H9 (cell line): ENCODE measurements around the gene IGF1R. TPM values are rescaled to one million over a fixed set of nuclear protein-coding genes. Genes with fewer than 3 reads are reported as not detected.

ENCODE experiments used
- DNase-seq: peaks from one replicate; pipeline ENCODE4 v3.0.0-alpha.2; 2017
- H2AFZ ChIP-seq: one replicate; pipeline ENCODE4 v1.6.1; 2013; ENCODE audit warnings: mild to moderate bottlenecking, low read length, control low read depth, moderate library complexity
- H2AK5ac ChIP-seq: 2 replicates; pipeline ENCODE4 v1.6.1; 2013; ENCODE audit warnings: low read length, control low read depth, mixed read lengths; ENCODE audit not compliant: insufficient read length
- H2BK120ac ChIP-seq: one replicate; pipeline ENCODE4 v1.6.1; 2013; ENCODE audit warnings: low read depth, mild to moderate bottlenecking, low read length, control low read depth, inconsistent platforms; ENCODE audit not compliant: poor library complexity, severe bottlenecking
- H2BK12ac ChIP-seq: 2 replicates; pipeline ENCODE4 v1.6.1; 2013; ENCODE audit warnings: low read length, control low read depth, mixed read lengths, low read depth; ENCODE audit not compliant: insufficient read length
- H2BK15ac ChIP-seq: 2 replicates; pipeline ENCODE4 v1.6.1; 2013; ENCODE audit warnings: low read depth, low read length, control low read depth
- H2BK20ac ChIP-seq: one replicate; pipeline ENCODE4 v1.6.1; 2013; ENCODE audit warnings: low read depth, mild to moderate bottlenecking, low read length, control low read depth, inconsistent platforms; ENCODE audit not compliant: poor library complexity, severe bottlenecking
- H2BK5ac ChIP-seq: 2 replicates; pipeline ENCODE4 v1.6.1; 2013; ENCODE audit warnings: low read length, control low read depth, mixed read lengths; ENCODE audit not compliant: insufficient read length
- H3K14ac ChIP-seq: 2 replicates; pipeline ENCODE4 v1.6.1; 2013; ENCODE audit warnings: low read length, control low read depth; ENCODE audit not compliant: insufficient read depth
- H3K18ac ChIP-seq: 2 replicates; pipeline ENCODE4 v1.6.1; 2013; ENCODE audit warnings: low read depth, mild to moderate bottlenecking, mixed read lengths, low read length, control low read depth; ENCODE audit not compliant: insufficient read length
- H3K23ac ChIP-seq: 2 replicates; pipeline ENCODE4 v1.6.1; 2013; ENCODE audit warnings: low read length, control low read depth, mixed read lengths, low read depth; ENCODE audit not compliant: insufficient read length
- H3K23me2 ChIP-seq: 2 replicates; pipeline ENCODE4 v1.6.1; 2013; ENCODE audit warnings: low read depth, mild to moderate bottlenecking, mixed read lengths, low read length, control low read depth; ENCODE audit not compliant: insufficient read length, poor library complexity, severe bottlenecking
- H3K27ac ChIP-seq: 2 replicates; pipeline ENCODE4 v1.5.1; 2013; ENCODE audit warnings: low read length, control low read depth, mixed read lengths, low read depth; ENCODE audit not compliant: insufficient read length
- H3K27me3 ChIP-seq: 2 replicates; pipeline ENCODE4 v1.6.1; 2013; ENCODE audit warnings: low read length, control low read depth, inconsistent platforms; ENCODE audit not compliant: insufficient read depth
- H3K4ac ChIP-seq: 2 replicates; pipeline ENCODE4 v1.6.1; 2013; ENCODE audit warnings: low read depth, mild to moderate bottlenecking, control low read depth, inconsistent platforms, low read length, moderate library complexity
- H3K4me1 ChIP-seq: 2 replicates; pipeline ENCODE4 v1.6.1; 2013; ENCODE audit warnings: low read length, control low read depth, inconsistent platforms; ENCODE audit not compliant: insufficient read depth
- H3K4me2 ChIP-seq: 2 replicates; pipeline ENCODE4 v1.6.1; 2013; ENCODE audit warnings: low read length, control low read depth, mixed read lengths; ENCODE audit not compliant: insufficient read length, insufficient read depth
- H3K56ac ChIP-seq: 2 replicates; pipeline ENCODE4 v1.6.1; 2013; ENCODE audit warnings: low read depth, mild to moderate bottlenecking, mixed read lengths, low read length, control low read depth; ENCODE audit not compliant: insufficient read length
- H3K79me1 ChIP-seq: 2 replicates; pipeline ENCODE4 v1.6.1; 2013; ENCODE audit warnings: low read depth, mild to moderate bottlenecking, moderate library complexity, low read length, control low read depth, inconsistent platforms; ENCODE audit not compliant: insufficient read depth, poor library complexity, severe bottlenecking
- H3K79me2 ChIP-seq: 2 replicates; pipeline ENCODE4 v1.6.1; 2013; ENCODE audit warnings: low read length, control low read depth, inconsistent platforms; ENCODE audit not compliant: insufficient read depth
- H3K9ac ChIP-seq: 2 replicates; pipeline ENCODE4 v1.6.1; 2013; ENCODE audit warnings: low read length, control low read depth, mixed read lengths; ENCODE audit not compliant: insufficient read length; ENCODE audit errors: extremely low read depth
- H3K9me3 ChIP-seq: one replicate; pipeline ENCODE4 v1.6.1; 2013; ENCODE audit warnings: low read depth, low read length, inconsistent platforms; ENCODE audit not compliant: control insufficient read depth
- H3T11ph ChIP-seq: one replicate; pipeline ENCODE4 v1.6.1; 2013; ENCODE audit warnings: mild to moderate bottlenecking, low read length, control low read depth, inconsistent platforms
- H4K20me1 ChIP-seq: one replicate; pipeline ENCODE4 v1.6.1; 2013; ENCODE audit not compliant: control insufficient read depth, insufficient read length, insufficient read depth
- H4K5ac ChIP-seq: 2 replicates; pipeline ENCODE4 v1.6.1; 2013; ENCODE audit warnings: low read depth, mild to moderate bottlenecking, mixed read lengths, low read length, control low read depth; ENCODE audit not compliant: insufficient read length
- H4K8ac ChIP-seq: replicated peaks from 2 replicates; pipeline ENCODE4 v1.6.1; 2013; ENCODE audit warnings: low read length, control low read depth, mixed read lengths, low read depth; ENCODE audit not compliant: insufficient read length
- H4K91ac ChIP-seq: 2 replicates; pipeline ENCODE4 v1.6.1; 2013; ENCODE audit warnings: low read depth, mild to moderate bottlenecking, moderate library complexity, mixed read lengths, low read length, control low read depth; ENCODE audit not compliant: insufficient read length
- H3K27ac Mint-ChIP-seq, 3 experiments: 2 replicates in 2 of 3; 3 replicates in 1 of 3; pipeline ENCODE4 v1.8.0; 2020 to 2021; ENCODE audit warnings: mixed read lengths in 3 of 3, mild to moderate bottlenecking in 1 of 3, moderate library complexity in 1 of 3
- H3K27me3 Mint-ChIP-seq: 2 replicates; pipeline ENCODE4 v1.8.0; 2021; ENCODE audit warnings: low read depth, mild to moderate bottlenecking, moderate library complexity, mixed read lengths
- H3K36me3 Mint-ChIP-seq, 3 experiments: 2 replicates in 2 of 3; 3 replicates in 1 of 3; pipeline ENCODE4 v1.8.0; 2020 to 2021; ENCODE audit warnings: low read depth in 3 of 3, mixed read lengths in 3 of 3; ENCODE audit not compliant: insufficient read depth in 1 of 3
- H3K4me1 Mint-ChIP-seq, 2 experiments: 2 replicates each; pipeline ENCODE4 v1.8.0; 2020; ENCODE audit warnings: mixed read lengths in 2 of 2
- H3K4me3 Mint-ChIP-seq, 2 experiments: 2 replicates in 1 of 2; 3 replicates in 1 of 2; pipeline ENCODE4 v1.8.0; 2020 to 2021; ENCODE audit warnings: mild to moderate bottlenecking in 2 of 2, mixed read lengths in 2 of 2, moderate library complexity in 1 of 2
- H3K9me3 Mint-ChIP-seq, 2 experiments: 2 replicates in 1 of 2; 3 replicates in 1 of 2; pipeline ENCODE4 v1.8.0; 2020; ENCODE audit warnings: mild to moderate bottlenecking in 2 of 2, mixed read lengths in 2 of 2, moderate library complexity in 1 of 2
- WGBS: extraction: QIAGEN DNeasy Blood & Tissue Kit; methylation state at CpG from one replicate; pipeline ENCODE4 v1.1.7; 2013; ENCODE audit warnings: missing lambda C conversion rate, low lambda C conversion rate, mixed read lengths; ENCODE audit not compliant: insufficient read length; ENCODE audit errors: extremely low coverage; 5-methylcytosine and 5-hydroxymethylcytosine counted together
- total RNA-seq: library from RNA; stranded (reverse); gene quantifications from 2 replicates; pipeline ENCODE4 v1.2.1, GENCODE V29; 2021
- TF ChIP-seq, protein P1 (sequence below): fragments of 200-600 bp; sonication (generic); conservative IDR thresholded peaks from 3 replicates; pipeline ENCODE4 v1.8.0; 2021; ENCODE audit warnings: antibody characterized with exemption, mild to moderate bottlenecking

Gene IGF1R
- total RNA-seq, 1 experiment from 2014 or later: 70.0 TPM

GRCh38 chr15:98599909-98600691 lies 48.2 kb upstream of the IGF1R start:
- TF ChIP-seq, protein P1, sequence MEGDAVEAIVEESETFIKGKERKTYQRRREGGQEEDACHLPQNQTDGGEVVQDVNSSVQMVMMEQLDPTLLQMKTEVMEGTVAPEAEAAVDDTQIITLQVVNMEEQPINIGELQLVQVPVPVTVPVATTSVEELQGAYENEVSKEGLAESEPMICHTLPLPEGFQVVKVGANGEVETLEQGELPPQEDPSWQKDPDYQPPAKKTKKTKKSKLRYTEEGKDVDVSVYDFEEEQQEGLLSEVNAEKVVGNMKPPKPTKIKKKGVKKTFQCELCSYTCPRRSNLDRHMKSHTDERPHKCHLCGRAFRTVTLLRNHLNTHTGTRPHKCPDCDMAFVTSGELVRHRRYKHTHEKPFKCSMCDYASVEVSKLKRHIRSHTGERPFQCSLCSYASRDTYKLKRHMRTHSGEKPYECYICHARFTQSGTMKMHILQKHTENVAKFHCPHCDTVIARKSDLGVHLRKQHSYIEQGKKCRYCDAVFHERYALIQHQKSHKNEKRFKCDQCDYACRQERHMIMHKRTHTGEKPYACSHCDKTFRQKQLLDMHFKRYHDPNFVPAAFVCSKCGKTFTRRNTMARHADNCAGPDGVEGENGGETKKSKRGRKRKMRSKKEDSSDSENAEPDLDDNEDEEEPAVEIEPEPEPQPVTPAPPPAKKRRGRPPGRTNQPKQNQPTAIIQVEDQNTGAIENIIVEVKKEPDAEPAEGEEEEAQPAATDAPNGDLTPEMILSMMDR: no peak
- Histone ChIP-seq H4K5ac (no peak overlapping the region), H2BK12ac (no peak overlapping the region), H3K23ac (no peak overlapping the region), H3K27ac (no peak overlapping the region), H3K4me1 (peaks cover 4% of the 10 kb centered on the region; the same call in 1 of the 2 replicates), H3K79me2 (no peaks in the 10 kb centered on the region), H2AK5ac (no peak overlapping the region), H3K18ac (peak overlapping the region; percentile 36), H4K91ac (no peak overlapping the region), H2BK5ac (no peak overlapping the region), H3K9ac (no peak overlapping the region), H3K56ac (no peak overlapping the region), H4K8ac (no peak overlapping the region), H3K27me3 (no peaks in the 10 kb centered on the region), H2BK15ac (no peak overlapping the region), H2BK120ac (no peak overlapping the region), H2AFZ (no peak overlapping the region), H3K14ac (no peak overlapping the region), H3T11ph (no peak overlapping the region), H3K4me2 (peak overlapping the region; percentile 21), H2BK20ac (no peak overlapping the region), H3K9me3 (peaks cover 6% of the 10 kb centered on the region), H3K23me2 (no peaks in the 10 kb centered on the region), H4K20me1 (no peaks in the 10 kb centered on the region), H3K79me1 (no peaks in the 10 kb centered on the region), H3K4ac (no peak overlapping the region)
- H3K27me3 Mint-ChIP-seq: peaks cover 11% of the 10 kb centered on the region
- peaks cover 10 to 11% of the 10 kb centered on the region in 2 experiments for H3K9me3 Mint-ChIP-seq
- peaks cover 4 to 14% (median 6%) of the 10 kb centered on the region in 3 experiments for H3K36me3 Mint-ChIP-seq
- DNase-seq: no peak
- H3K4me1 Mint-ChIP-seq: peaks cover 31 to 32% of the 10 kb centered on the region in 2 experiments
- peak overlapping the region; percentile 13 to 94 (median 27) for H3K27ac Mint-ChIP-seq
- no CpG with 5 or more reads among the region's 15 CpGs for WGBS
- peak overlapping the region in 1 of 2 experiments; percentile 70; a peak in 3 of 5 replicates for H3K4me3 Mint-ChIP-seq
